Ascending aorta (tissue), 2 donors: ENCODE results near the gene KISS1R. TPM values are rescaled to one million over a fixed set of nuclear protein-coding genes. Genes with fewer than 3 reads are reported as not detected.

Experiments used
- DNase-seq, 2 donors: peaks; one replicate each; pipeline ENCODE4 v3.0.0-alpha.2; 2019; ENCODE audit warnings: low spot score in 2 of 2
- H3K27ac ChIP-seq, 2 donors: fragments of 200-600 bp; sonication (generic); one replicate each; pipeline ENCODE4 v1.5.1; 2016 to 2017; ENCODE audit warnings: mild to moderate bottlenecking in 1 of 2
- H3K27me3 ChIP-seq: fragments of 200-600 bp; sonication (generic); one replicate; pipeline ENCODE4 v1.5.1; 2017
- H3K36me3 ChIP-seq, 2 donors: fragments of 200-600 bp; sonication (generic); one replicate each; pipeline ENCODE4 v1.5.1; 2016
- H3K4me1 ChIP-seq, 2 donors: fragments of 200-600 bp; sonication (generic); one replicate each; pipeline ENCODE4 v1.5.1; 2016 to 2017; ENCODE audit warnings: mild to moderate bottlenecking in 1 of 2
- H3K4me3 ChIP-seq, 2 donors: fragments of 200-600 bp; sonication (generic); one replicate each; pipeline ENCODE4 v1.5.1; 2016 to 2017; ENCODE audit warnings: mild to moderate bottlenecking in 1 of 2
- H3K9me3 ChIP-seq, 2 donors: fragments of 200-600 bp; sonication (generic); one replicate each; pipeline ENCODE4 v1.5.1; 2016
- CTCF ChIP-seq, 3 experiments: fragments of 200-600 bp in 2 of 3; fragments of 450-650 bp in 1 of 3; sonication (generic) in 2 of 3; IDR thresholded peaks; one replicate each; pipeline ENCODE4 v1.5.1; 2016 to 2019; ENCODE audit warnings: antibody characterized with exemption in 3 of 3, mild to moderate bottlenecking in 1 of 3, moderate library complexity in 1 of 3
- intact Hi-C: fragments of 100-400 bp; cut with DNase I; formaldehyde crosslinking; loops from one replicate; pipeline ENCODE4 v1.15.1; 2023
- total RNA-seq: library from RNA; depleted of rRNA; stranded (reverse); fragments of >200 nt; gene quantifications from one replicate; pipeline ENCODE4 v1.1.0, GENCODE V29; 2016

KISS1R gene
- total RNA-seq, 1 donor from 2014 or later, result not detected

- no peaks in the 10 kb centered on the region for H3K27me3 ChIP-seq
- DNase-seq, result peak; percentile 82 to 89
- no peaks in the 10 kb centered on the region for H3K9me3 ChIP-seq
- H3K27ac ChIP-seq, result peak overlapping the region; percentile 68 to 90
- no peak for TF ChIP-seq CTCF (IDR thresholded peaks at IDR 0.05)
- no peaks in the 10 kb centered on the region for H3K36me3 ChIP-seq
- peaks cover 14 to 26% of the 10 kb centered on the region in 2 donors for H3K4me1 ChIP-seq
- peak overlapping the region in 1 of 2 donors; percentile 3 for H3K4me3 ChIP-seq
- intact Hi-C loops, result no loop called here
Measured at GRCh38 chr19:934865-935479, 17.8 kb downstream of the KISS1R start.

DNA sequence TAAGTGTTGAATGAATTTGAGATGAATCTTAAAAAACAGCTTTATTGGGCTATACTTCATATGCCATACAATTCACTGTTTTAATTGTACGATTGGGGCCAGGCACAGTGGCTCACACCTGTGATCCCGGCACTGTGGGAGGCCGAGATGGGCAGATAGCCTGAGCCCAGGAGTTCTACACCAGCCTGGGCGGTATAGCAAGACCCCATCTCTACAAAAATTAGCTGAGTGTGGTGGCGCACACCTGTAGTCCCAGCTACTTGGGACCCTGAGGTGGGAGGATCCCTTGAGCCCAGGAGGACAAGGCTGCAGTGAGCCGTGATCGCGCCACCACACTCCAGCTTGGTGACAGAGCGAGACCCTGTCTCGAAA is 19.0 kb downstream of the KISS1R start:
- Histone ChIP-seq H3K4me3 (no peak overlapping the region), H3K9me3 (no peaks in the 10 kb centered on the region), H3K36me3 (no peaks in the 10 kb centered on the region), H3K27me3 (no peaks in the 10 kb centered on the region), H3K27ac (no peak overlapping the region), H3K4me1 (peaks cover 14 to 35% of the 10 kb centered on the region in 2 donors)
- intact Hi-C loops, result no loop called here
- TF ChIP-seq CTCF (IDR thresholded peaks at IDR 0.05), result no peak
- no peak for DNase-seq

GRCh38 chr19:937259-937694 is 20.1 kb downstream of the KISS1R start:
- no peaks in the 10 kb centered on the region for H3K27me3 ChIP-seq
- intact Hi-C loops, result no loop called here
- H3K27ac ChIP-seq, result no peak overlapping the region
- no peak for DNase-seq
- TF ChIP-seq CTCF (IDR thresholded peaks at IDR 0.05), result no peak
- no peaks in the 10 kb centered on the region for H3K36me3 ChIP-seq
- no peak overlapping the region for H3K4me3 ChIP-seq
- peaks cover 14 to 41% of the 10 kb centered on the region in 2 donors for H3K4me1 ChIP-seq
- H3K9me3 ChIP-seq, result no peaks in the 10 kb centered on the region

DNA sequence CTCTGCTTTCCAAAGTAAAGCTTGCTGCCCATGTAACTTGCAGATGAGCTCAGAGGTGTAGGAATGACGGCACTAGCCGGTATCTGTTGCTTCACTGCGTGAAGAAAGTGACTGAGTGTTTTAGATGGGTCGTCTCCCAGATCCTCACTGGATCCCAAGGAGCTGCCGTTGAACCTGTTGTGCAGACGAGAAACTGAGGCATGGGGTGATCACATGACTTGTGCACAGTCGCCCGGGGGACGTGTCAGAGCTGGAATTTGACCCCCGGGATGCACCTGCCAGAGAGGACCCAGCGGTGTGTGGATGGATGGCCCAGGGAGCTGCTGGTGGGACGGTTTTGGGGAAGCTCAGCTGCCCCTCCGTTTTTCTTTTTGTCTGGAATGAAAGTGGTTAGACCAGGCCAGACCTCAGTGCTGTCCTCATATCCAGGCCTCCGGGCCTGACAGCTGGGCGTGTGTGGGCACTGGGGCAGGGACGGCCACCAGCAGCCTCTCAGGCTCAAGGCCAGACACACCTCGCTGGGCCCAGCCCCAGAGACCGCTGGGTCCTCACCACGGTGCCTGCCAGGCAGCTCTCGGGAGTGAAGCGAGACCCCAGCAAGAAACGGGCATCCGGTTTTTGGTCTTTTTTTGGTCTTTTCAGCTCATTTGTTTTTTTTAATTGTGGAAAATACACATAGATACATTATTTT is 21.2 kb downstream of the KISS1R start:
- TF ChIP-seq CTCF (IDR thresholded peaks at IDR 0.05), result no peak
- no peak for DNase-seq
- intact Hi-C loops, result no loop called here
- H3K36me3 ChIP-seq, result no peaks in the 10 kb centered on the region
- no peak overlapping the region for H3K27ac ChIP-seq
- H3K27me3 ChIP-seq, result no peaks in the 10 kb centered on the region
- H3K4me1 ChIP-seq, result peaks cover 8 to 31% of the 10 kb centered on the region in 2 donors
- H3K4me3 ChIP-seq, result no peak overlapping the region
- H3K9me3 ChIP-seq, result no peaks in the 10 kb centered on the region

- peaks cover 2 to 23% of the 10 kb centered on the region in 2 donors for H3K4me1 ChIP-seq
- no peak overlapping the region for H3K4me3 ChIP-seq
- intact Hi-C loops, result no loop called here
- H3K36me3 ChIP-seq, result no peaks in the 10 kb centered on the region
- peak overlapping the region in 1 of 2 donors; percentile 88 for H3K27ac ChIP-seq
- no peaks in the 10 kb centered on the region for H3K9me3 ChIP-seq
- TF ChIP-seq CTCF (IDR thresholded peaks at IDR 0.05), result no peak
- no peak for DNase-seq
- no peaks in the 10 kb centered on the region for H3K27me3 ChIP-seq
Measured at GRCh38 chr19:939439-939838, 22.3 kb downstream of the KISS1R start.
